Measurements from ENCODE around the gene MEGF6. TPM values are rescaled to one million over a fixed set of nuclear protein-coding genes. Genes with fewer than 3 reads are reported as not detected.

Gene MEGF6
- total RNA-seq, 1 donor from 2014 or later: 64.7 TPM

DNA sequence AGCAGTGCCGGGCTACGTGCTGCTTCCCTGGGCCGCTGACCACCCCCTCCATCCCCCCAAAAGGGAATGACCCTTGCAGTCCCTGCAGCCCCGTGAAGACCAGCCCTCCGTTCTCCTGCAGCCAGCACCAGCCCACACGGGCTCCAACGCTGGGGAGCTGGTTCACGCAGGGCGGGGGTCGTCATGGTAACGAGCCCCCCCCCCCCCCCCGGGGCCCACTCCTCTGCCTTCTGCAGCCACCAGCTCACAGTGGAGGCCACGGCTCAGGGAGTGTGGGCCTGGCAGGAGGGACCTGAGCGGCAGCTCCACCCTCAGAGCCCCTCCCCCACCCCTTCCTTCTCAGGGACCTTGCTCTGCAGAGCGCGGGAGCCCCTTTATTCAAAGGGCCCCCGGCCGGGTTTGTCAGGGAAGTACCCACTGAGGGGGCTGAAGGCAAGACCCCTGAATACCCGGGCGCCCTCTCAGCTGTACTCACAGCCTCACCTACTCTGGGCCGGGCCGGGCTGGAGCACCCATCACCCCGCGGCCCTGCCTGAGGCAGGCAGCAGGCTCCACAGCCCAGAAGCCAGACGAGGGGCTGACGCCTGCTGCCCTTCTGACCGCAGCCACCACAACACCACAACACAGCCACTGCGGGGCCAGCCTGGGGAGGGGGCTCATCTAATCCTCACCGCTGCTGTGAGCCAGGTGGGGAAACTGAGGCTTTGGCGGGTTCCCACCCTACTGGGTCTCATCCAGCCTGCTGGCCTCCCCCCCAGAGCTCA is 12.6 kb downstream of the MEGF6 start:
- TF ChIP-seq CTCF (IDR thresholded peaks at IDR 0.05; ENCODE audit: partially characterized antibody, unreplicated experiment): no peak
- Mint-ChIP-seq H3K9me3 (ENCODE audit: unreplicated experiment) (peaks cover 4% of the 10 kb centered on the region), H3K27me3 (ENCODE audit: unreplicated experiment) (peaks cover 1% of the 10 kb centered on the region), H3K36me3 (ENCODE audit: unreplicated experiment) (no peaks in the 10 kb centered on the region), H3K4me3 (ENCODE audit: unreplicated experiment) (no peak overlapping the region), H3K27ac (ENCODE audit: unreplicated experiment) (no peak overlapping the region), H3K4me1 (ENCODE audit: low read depth, unreplicated experiment) (peaks cover 5% of the 10 kb centered on the region)
- no peak for DNase-seq

- H3K4me3 Mint-ChIP-seq (ENCODE audit: unreplicated experiment): no peak overlapping the region
These were observed 13.2 kb downstream of the MEGF6 start for GRCh38 chr1:3598051-3598491.

DNA sequence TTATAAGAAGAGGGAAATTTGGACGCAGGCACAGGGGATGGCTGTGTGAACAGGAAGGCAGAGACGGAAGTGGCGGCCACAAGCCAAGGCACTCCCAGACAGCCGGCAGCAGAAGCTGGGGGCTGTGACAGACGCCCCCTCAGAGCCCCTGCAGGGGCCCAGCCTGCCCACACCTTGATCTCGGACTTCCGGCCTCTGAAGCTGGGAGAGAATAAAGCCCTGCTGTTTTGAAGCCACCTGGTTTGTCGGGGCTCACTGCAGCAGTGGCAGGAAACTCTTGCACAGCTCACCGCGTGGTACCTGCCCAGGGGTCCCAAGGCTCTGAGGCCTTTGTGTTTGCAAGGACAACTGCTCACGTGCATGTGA is 13.7 kb downstream of the MEGF6 start:
- TF ChIP-seq CTCF (IDR thresholded peaks at IDR 0.05; ENCODE audit: partially characterized antibody, unreplicated experiment): no peak
- Mint-ChIP-seq H3K4me3 (ENCODE audit: unreplicated experiment) (peak overlapping the region; percentile 80), H3K36me3 (ENCODE audit: unreplicated experiment) (no peaks in the 10 kb centered on the region), H3K4me1 (ENCODE audit: low read depth, unreplicated experiment) (peaks cover 5% of the 10 kb centered on the region), H3K9me3 (ENCODE audit: unreplicated experiment) (peaks cover 4% of the 10 kb centered on the region), H3K27ac (ENCODE audit: unreplicated experiment) (peak overlapping the region; percentile 80), H3K27me3 (ENCODE audit: unreplicated experiment) (peaks cover 1% of the 10 kb centered on the region)
- no peak for DNase-seq

More at GRCh38 chr1:3598051-3598491, 13.2 kb downstream of the MEGF6 start:
- DNase-seq: no peak
- H3K27me3 Mint-ChIP-seq (ENCODE audit: unreplicated experiment): peaks cover 1% of the 10 kb centered on the region
- H3K9me3 Mint-ChIP-seq (ENCODE audit: unreplicated experiment): peaks cover 4% of the 10 kb centered on the region
- H3K36me3 Mint-ChIP-seq (ENCODE audit: unreplicated experiment): no peaks in the 10 kb centered on the region
- H3K4me1 Mint-ChIP-seq (ENCODE audit: low read depth, unreplicated experiment): peaks cover 5% of the 10 kb centered on the region
- TF ChIP-seq CTCF (IDR thresholded peaks at IDR 0.05; ENCODE audit: partially characterized antibody, unreplicated experiment): no peak
- no peak overlapping the region for H3K27ac Mint-ChIP-seq (ENCODE audit: unreplicated experiment)

DNA sequence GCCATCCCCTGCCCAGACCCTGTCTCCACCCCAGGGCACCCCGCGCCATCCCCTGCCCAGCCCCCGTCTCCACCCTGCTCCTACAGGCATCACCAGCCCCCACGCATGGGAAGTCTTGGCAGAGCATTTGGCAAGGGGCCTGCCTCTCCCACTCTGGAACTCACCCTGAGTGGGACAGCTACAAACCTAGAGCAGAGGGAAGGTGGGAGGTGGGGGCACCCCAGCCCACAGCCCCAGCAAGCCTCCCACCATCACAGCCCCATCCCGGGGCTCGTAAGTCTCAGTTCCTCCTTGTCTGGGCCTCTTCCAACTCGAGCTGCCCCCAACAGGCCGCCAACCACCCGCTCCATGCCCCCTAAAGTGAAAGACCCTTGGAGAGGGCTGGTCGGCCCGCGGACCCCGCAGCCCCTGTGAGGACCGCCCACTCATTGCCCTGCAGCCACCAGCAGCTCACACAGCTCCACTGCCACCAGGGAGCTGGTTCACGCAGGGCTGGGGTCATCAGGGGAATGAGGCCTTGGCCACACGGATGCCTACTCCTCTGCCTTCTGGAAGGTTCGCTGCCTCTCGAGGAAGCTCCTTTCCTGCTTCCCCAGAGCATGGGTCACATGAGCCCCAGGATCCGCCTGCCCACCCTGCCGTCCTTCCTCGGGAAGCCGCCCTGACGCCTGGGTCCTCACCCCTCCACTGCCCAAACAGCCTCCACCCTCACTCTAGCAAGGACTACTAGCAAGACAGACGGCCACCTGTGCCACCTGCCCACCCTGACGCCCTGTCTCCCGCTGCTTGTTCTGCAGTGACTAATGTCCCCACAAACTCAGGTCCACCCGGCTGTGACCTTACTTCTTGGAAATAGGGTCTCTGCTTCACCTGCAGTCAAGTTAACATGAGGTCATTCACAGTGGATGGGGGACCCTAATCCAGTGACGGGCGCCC is 14.4 kb downstream of the MEGF6 start:
- Mint-ChIP-seq H3K27ac (ENCODE audit: unreplicated experiment) (no peak overlapping the region), H3K27me3 (ENCODE audit: unreplicated experiment) (peaks cover 1% of the 10 kb centered on the region), H3K36me3 (ENCODE audit: unreplicated experiment) (no peaks in the 10 kb centered on the region), H3K9me3 (ENCODE audit: unreplicated experiment) (peaks cover 4% of the 10 kb centered on the region), H3K4me3 (ENCODE audit: unreplicated experiment) (no peak overlapping the region), H3K4me1 (ENCODE audit: low read depth, unreplicated experiment) (peaks cover 5% of the 10 kb centered on the region)
- no peak for TF ChIP-seq CTCF (IDR thresholded peaks at IDR 0.05; ENCODE audit: partially characterized antibody, unreplicated experiment)
- DNase-seq: no peak
